K562 (cell line): Measurements from ENCODE around the gene SCARB2. TPM values are rescaled to one million over a fixed set of nuclear protein-coding genes. Genes with fewer than 3 reads are reported as not detected.

Experiments
- ATAC-seq: fragments of 200-7000 bp; cut with Tn5 transposase; 3 replicates; pipeline ENCODE4 v1.9.1; 2020; ENCODE audit warnings: moderate library complexity
- BruUV-seq: library from RNA; stranded (reverse); fragments of 400-500 nt; replicated peaks from 2 replicates; lab custom pipeline; 2021; lab: Mats Ljungman, UMichigan
- CTCF ChIA-PET: fragments of 300-600 bp; formaldehyde crosslinking; extraction: SDS; loops from one replicate; lab custom pipeline; 2021; ENCODE audit warnings: low intra/inter-chr PET ratio; lab: Yijun Ruan, JAX
- POLR2A ChIA-PET: fragments of 300-600, 350-650 bp; sonication (Branson Sonifier 250); formaldehyde crosslinking; extraction: SDS; loops from one replicate; lab custom pipeline; 2021; ENCODE audit warnings: antibody characterized with exemption, inconsistent platforms; lab: Yijun Ruan, JAX
- DNase-seq, 4 experiments: peaks; one replicate each; pipeline versions ENCODE4 v3.0.0 to v3.0.0-alpha.2; 2011 to 2018; ENCODE audit warnings: low spot score in 3 of 4, mixed read lengths in 3 of 4; ENCODE audit errors: extremely low read depth in 1 of 4
- FAIRE-seq: peaks from 2 replicates; lab custom pipeline; 2011; peaks lifted over from hg19 to GRCh38; lab: Jason Lieb, UNC
- H2AFZ ChIP-seq: 2 replicates; pipeline ENCODE4 v1.6.0; 2011; ENCODE audit warnings: low read depth, low read length, control low read depth, inconsistent platforms
- H3K27ac ChIP-seq: fragments of 200-600 bp; 3 replicates; pipeline ENCODE4 v1.8.0; 2011; ENCODE audit warnings: low read depth, mild to moderate bottlenecking, control low read depth, inconsistent platforms, low read length, moderate library complexity, mixed read lengths; ENCODE audit errors: extremely low read depth
- H3K27me3 ChIP-seq, 2 experiments: fragments of 300-600 bp in 1 of 2; 2 replicates in 1 of 2; 3 replicates in 1 of 2; pipeline versions ENCODE4 v1.6.0 to v1.8.0; 2011; ENCODE audit warnings: inconsistent platforms in 2 of 2, low read length in 2 of 2, mild to moderate bottlenecking in 1 of 2, mixed read lengths in 1 of 2, moderate library complexity in 1 of 2; ENCODE audit not compliant: control insufficient read depth in 2 of 2, insufficient read depth in 2 of 2
- H3K36me3 ChIP-seq: fragments of 300-600 bp; 3 replicates; pipeline ENCODE4 v1.8.0; 2011; ENCODE audit warnings: mild to moderate bottlenecking, low read length, inconsistent platforms; ENCODE audit not compliant: control insufficient read depth, insufficient read depth
- H3K4me1 ChIP-seq, 2 experiments: fragments of 200-600 bp in 1 of 2; replicated peaks in 1 of 2; 2 replicates in 1 of 2; 3 replicates in 1 of 2; pipeline versions ENCODE4 v1.5.1 to v1.8.0; 2011; ENCODE audit warnings: inconsistent platforms in 2 of 2, low read length in 2 of 2, mild to moderate bottlenecking in 1 of 2, mixed read lengths in 1 of 2, moderate library complexity in 1 of 2; ENCODE audit not compliant: control insufficient read depth in 2 of 2, insufficient read depth in 2 of 2
- H3K4me2 ChIP-seq: 2 replicates; pipeline ENCODE4 v1.6.1; 2011; ENCODE audit warnings: low read length, control low read depth, inconsistent platforms, mixed read lengths; ENCODE audit not compliant: insufficient read depth
- H3K4me3 ChIP-seq: fragments of 200-600 bp; sonication (generic), shearing (Covaris generic); 2 replicates; pipeline ENCODE4 v1.5.1; 2016; ENCODE audit warnings: control low read depth, inconsistent platforms
- H3K79me2 ChIP-seq: fragments of 200-600 bp; 3 replicates; pipeline ENCODE4 v1.8.0; 2011; ENCODE audit warnings: low read length, inconsistent platforms; ENCODE audit not compliant: control insufficient read depth, insufficient read depth
- H3K9ac ChIP-seq, 2 experiments: 2 replicates each; pipeline versions ENCODE4 v1.6.0 to v1.6.1; 2011; ENCODE audit warnings: low read depth in 2 of 2, low read length in 2 of 2, control low read depth in 1 of 2, inconsistent platforms in 1 of 2, mild to moderate bottlenecking in 1 of 2, mixed read lengths in 1 of 2; ENCODE audit not compliant: insufficient read depth in 1 of 2
- H3K9me1 ChIP-seq: one replicate; pipeline ENCODE4 v1.6.0; 2011; ENCODE audit warnings: inconsistent platforms, mild to moderate bottlenecking, low read length, moderate library complexity; ENCODE audit not compliant: control insufficient read depth, insufficient read depth
- H3K9me3 ChIP-seq: replicated peaks from 2 replicates; pipeline ENCODE4 v1.5.1; 2011; ENCODE audit warnings: low read depth, low read length, inconsistent platforms; ENCODE audit not compliant: control insufficient read depth, insufficient read depth
- H4K20me1 ChIP-seq: replicated peaks from 2 replicates; pipeline ENCODE4 v1.6.1; 2011; ENCODE audit warnings: low read length, inconsistent platforms, mixed read lengths; ENCODE audit not compliant: control insufficient read depth, insufficient read depth
- CEBPB ChIP-seq: fragments of 450-650 bp; IDR thresholded peaks from 2 replicates; pipeline ENCODE4 v1.6.1; 2016; ENCODE audit warnings: missing genetic modification characterization, missing compliant biosample characterization
- CEBPG ChIP-seq, 3 experiments: fragments of 200-800 bp in 1 of 3; sonication (Bioruptor generic) in 1 of 3; sonication (generic) in 1 of 3; formaldehyde crosslinking in 1 of 3; IDR thresholded peaks in 2 of 3; conservative IDR thresholded peaks in 1 of 3; 2 replicates each; pipeline versions ENCODE4 v1.6.1 to v1.8.0; 2016 to 2022; ENCODE audit warnings: missing compliant biosample characterization in 2 of 3, missing genetic modification characterization in 2 of 3, mild to moderate bottlenecking in 1 of 3, missing genetic modification reagents in 1 of 3
- EGR1 ChIP-seq: fragments of 450-650 bp; conservative IDR thresholded peaks from 2 replicates; pipeline ENCODE4 v1.6.1; 2017; ENCODE audit warnings: mild to moderate bottlenecking
- EP300 ChIP-seq: IDR thresholded peaks from 2 replicates; pipeline ENCODE4 v1.6.1; 2012; ENCODE audit warnings: low read length, improper control_type of control experiment
- FOSL1 ChIP-seq: fragments of 200-800 bp; sonication (Bioruptor generic); conservative IDR thresholded peaks from 2 replicates; pipeline ENCODE4 v1.6.1; 2016; ENCODE audit warnings: missing genetic modification characterization, missing compliant biosample characterization
- KDM1A ChIP-seq, 2 experiments: fragments of 450-650 bp; IDR thresholded peaks; 2 replicates each; pipeline ENCODE4 v1.6.1; 2016; ENCODE audit warnings: mild to moderate bottlenecking in 2 of 2
- MEF2D ChIP-seq: conservative IDR thresholded peaks from 2 replicates; pipeline ENCODE4 v1.6.1; 2016; ENCODE audit warnings: low read depth, missing genetic modification characterization, missing compliant biosample characterization
- MEIS2 ChIP-seq: fragments of 450-650 bp; IDR thresholded peaks from 2 replicates; pipeline ENCODE4 v1.6.1; 2014; ENCODE audit warnings: mild to moderate bottlenecking; ENCODE audit not compliant: partially characterized antibody
- RCOR1 ChIP-seq, 2 experiments: IDR thresholded peaks; 2 replicates each; pipeline ENCODE4 v1.6.1; 2012; ENCODE audit warnings: low read depth in 2 of 2, low read length in 2 of 2, borderline replicate concordance in 1 of 2, improper control_type of control experiment in 1 of 2
- SIRT6 ChIP-seq: IDR thresholded peaks from one replicate; pipeline ENCODE4 v1.6.1; 2012; ENCODE audit warnings: low read depth, mild to moderate bottlenecking, control low read depth, inconsistent platforms, low read length, moderate library complexity
- SMARCA4 ChIP-seq: fragments of 450-650 bp; IDR thresholded peaks from 2 replicates; pipeline ENCODE4 v1.6.1; 2016
- SMARCE1 ChIP-seq: fragments of 450-650 bp; IDR thresholded peaks from 2 replicates; pipeline ENCODE4 v1.7.1; 2016; ENCODE audit warnings: mild to moderate bottlenecking
- TBL1XR1 ChIP-seq, 2 experiments: IDR thresholded peaks; 2 replicates each; pipeline ENCODE4 v1.6.1; 2012; ENCODE audit warnings: improper control_type of control experiment in 2 of 2, low read length in 2 of 2, mild to moderate bottlenecking in 1 of 2
- ZC3H11A ChIP-seq: IDR thresholded peaks from 2 replicates; pipeline ENCODE4 v1.6.1; 2012; ENCODE audit warnings: low read depth, low read length, improper control_type of control experiment
- ZNF212 ChIP-seq: fragments of 450-650 bp; formaldehyde crosslinking; IDR thresholded peaks from 2 replicates; pipeline ENCODE4 v1.4.0; 2020; ENCODE audit warnings: mild to moderate bottlenecking
- ZNF316 ChIP-seq: fragments of 450-650 bp; IDR thresholded peaks from 2 replicates; pipeline ENCODE4 v1.6.1; 2016
- WGBS: fragments of 100-300 bp; shearing (Covaris generic); methylation state at CpG from one replicate; pipeline ENCODE4 v1.1.6; 2016; ENCODE audit warnings: low coverage, mixed read lengths; ENCODE audit not compliant: insufficient coverage; ENCODE audit errors: missing lambda C conversion rate; 5-methylcytosine and 5-hydroxymethylcytosine counted together
- in situ Hi-C: fragments of 300-500 bp; cut with MboI; formaldehyde crosslinking; loops from 4 replicates; pipeline ENCODE4 v1.15.0; 2018; ENCODE audit warnings: inconsistent platforms, mixed read lengths
- intact Hi-C: fragments of 100-400 bp; cut with micrococcal nuclease; formaldehyde crosslinking; loops from 2 replicates; pipeline ENCODE4 v1.14.2; 2022
- polyA plus RNA-seq, 8 experiments: library from polyadenylated mRNA; depleted of rRNA in 4 of 8; stranded (reverse) in 5 of 8; unstranded in 3 of 8; fragments of >200 nt; fragmentation: Nextera tagmentation in 2 of 8; fragmentation: Illumina TruSeq in 1 of 8; extraction: Ambion mirVana in 2 of 8; extraction: Trizol in 1 of 8; gene quantifications; 2 replicates each; pipeline versions ENCODE4 v1.2.1 to v1.2.3, GENCODE V29; 2011 to 2014; ENCODE audit warnings: inconsistent platforms in 1 of 8, missing spikeins in 1 of 8
- total RNA-seq, 7 experiments: library from RNA; depleted of rRNA in 6 of 7; stranded (reverse); fragments of >200 nt in 6 of 7; fragmentation: Illumina TruSeq in 2 of 7; extraction: Trizol in 2 of 7; gene quantifications; 2 replicates each; pipeline versions ENCODE4 v1.2.1 to v1.2.3, GENCODE V29; 2011 to 2021; ENCODE audit warnings: low replicate concordance in 1 of 7
- TF ChIP-seq, protein P1 (sequence below), 2 experiments: IDR thresholded peaks; 2 replicates each; pipeline ENCODE4 v1.6.1; 2011; ENCODE audit warnings: borderline replicate concordance in 1 of 2, control low read depth in 1 of 2, low read depth in 1 of 2, low read length in 1 of 2, mild to moderate bottlenecking in 1 of 2, mixed read lengths in 1 of 2, moderate library complexity in 1 of 2; ENCODE audit not compliant: insufficient read depth in 1 of 2, insufficient read length in 1 of 2, poor library complexity in 1 of 2, severe bottlenecking in 1 of 2; ENCODE audit errors: extremely low read depth in 1 of 2
- TF ChIP-seq, protein P2 (sequence below), 2 experiments: IDR thresholded peaks in 1 of 2; conservative IDR thresholded peaks in 1 of 2; 2 replicates each; pipeline ENCODE4 v1.6.1; 2016; ENCODE audit warnings: low read depth in 2 of 2, mild to moderate bottlenecking in 1 of 2, missing compliant biosample characterization in 1 of 2, missing genetic modification characterization in 1 of 2, moderate library complexity in 1 of 2

The SCARB2 gene
- total and polyA plus RNA-seq, 9 of the 15 experiments (the other 6 are each of a cell fraction or from before 2014, with no cell fraction given), result 6.1 to 25.8 (median 17.8) TPM

DNA sequence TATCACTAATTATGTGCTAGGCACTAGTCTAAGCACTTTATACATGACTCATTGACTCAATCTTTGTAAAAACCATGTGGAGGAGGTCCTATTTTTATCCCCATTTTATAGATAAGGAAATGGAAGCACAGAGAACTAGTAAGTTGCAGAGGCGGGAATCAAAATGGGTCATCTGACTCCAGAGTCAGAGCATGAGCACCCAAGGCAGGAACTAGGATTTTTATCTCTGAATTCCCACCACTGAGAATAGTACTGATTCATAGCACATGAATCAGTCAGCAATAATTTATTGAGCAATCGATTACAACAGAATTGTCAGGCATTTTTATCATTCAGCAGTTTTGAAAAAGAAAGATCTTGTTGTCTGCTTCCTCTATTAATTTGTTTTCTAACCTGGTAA is 19.3 kb downstream of the SCARB2 start:
- Histone ChIP-seq H3K4me2 (no peak overlapping the region), H2AFZ (no peak overlapping the region), H3K27ac (no peak overlapping the region), H4K20me1 (no peaks in the 10 kb centered on the region), H3K9me1 (no peaks in the 10 kb centered on the region), H3K9me3 (no peaks in the 10 kb centered on the region; the same call in 1 of the 2 replicates), H3K9ac (no peak overlapping the region), H3K4me1 (peaks cover 4 to 17% of the 10 kb centered on the region in 2 experiments; a peak in 4 of 5 replicates), H3K36me3 (peaks cover 4% of the 10 kb centered on the region; the same call in 1 of the 3 replicates), H3K4me3 (no peak overlapping the region), H3K79me2 (no peaks in the 10 kb centered on the region), H3K27me3 (no peaks in the 10 kb centered on the region)
- BruUV-seq, result no TSS peak
- DNase-seq, result peak in 2 of 4 experiments; percentile 17 to 34
- peak; percentile 15 for FAIRE-seq
- no peak for ATAC-seq
- POLR2A ChIA-PET, result interaction anchor here (0.8 kb wide), 1 partner anchor 11 kb away, joined by 3 read pairs; no protein-coding TSS in a partner anchor
- in situ Hi-C loops (no loop called here), intact Hi-C loops (no loop called here)
- CTCF ChIA-PET, result no interaction called here
- 29% methylated on average over 2 of the region's 2 CpGs for WGBS
- TF ChIP-seq ZNF212 (CRISPR knock-in tag), result no peak
- TF ChIP-seq, protein P1, sequence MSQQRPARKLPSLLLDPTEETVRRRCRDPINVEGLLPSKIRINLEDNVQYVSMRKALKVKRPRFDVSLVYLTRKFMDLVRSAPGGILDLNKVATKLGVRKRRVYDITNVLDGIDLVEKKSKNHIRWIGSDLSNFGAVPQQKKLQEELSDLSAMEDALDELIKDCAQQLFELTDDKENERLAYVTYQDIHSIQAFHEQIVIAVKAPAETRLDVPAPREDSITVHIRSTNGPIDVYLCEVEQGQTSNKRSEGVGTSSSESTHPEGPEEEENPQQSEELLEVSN (IDR thresholded peaks at IDR 0.05; ENCODE audit: borderline replicate concordance in 1 of 2, extremely low read depth in 1 of 2, insufficient read depth in 1 of 2, insufficient read length in 1 of 2, low read depth in 1 of 2, low read length in 1 of 2, poor library complexity in 1 of 2, severe bottlenecking in 1 of 2), result peak in 1 of 2 experiments; percentile 43
- TF ChIP-seq SMARCE1, result 0 out of 2 replicates have a peak, but pooled peaks have one; percentile 19
- no peak for TF ChIP-seq CEBPG (CRISPR knock-in tag; IDR thresholded peaks at IDR 0.05)
- TF ChIP-seq CEBPG (tag; conservative IDR thresholded peaks at IDR 0.05 in 1 of 2, IDR thresholded peaks at IDR 0.05 in 1 of 2), result peak; percentile 84 to 96
- TF ChIP-seq FOSL1 (tag), result peak; percentile 73
- peak; percentile 42 for TF ChIP-seq MEIS2
- TF ChIP-seq EGR1, result peak; percentile 16; the same call in 1 of the 2 replicates
- TF ChIP-seq ZNF316, result 0 out of 2 replicates have a peak, but pooled peaks have one; percentile 23
- peak; percentile 74 for TF ChIP-seq CEBPB
- TF ChIP-seq SMARCA4, result no peak
- peak in 1 of 2 experiments; percentile 10; a peak in 1 of 4 replicates for TF ChIP-seq RCOR1 (IDR thresholded peaks at IDR 0.05; ENCODE audit: borderline replicate concordance in 1 of 2, low read depth in 2 of 2, low read length in 2 of 2)
- 0 out of 4 replicates have a peak, but pooled peaks of 1 of the 2 experiments have one; percentile 8 for TF ChIP-seq TBL1XR1 (IDR thresholded peaks at IDR 0.05; ENCODE audit: low read length in 2 of 2)
- TF ChIP-seq ZC3H11A, result no peak
- TF ChIP-seq MEF2D (tag), result peak; percentile 90
- TF ChIP-seq, protein P2, sequence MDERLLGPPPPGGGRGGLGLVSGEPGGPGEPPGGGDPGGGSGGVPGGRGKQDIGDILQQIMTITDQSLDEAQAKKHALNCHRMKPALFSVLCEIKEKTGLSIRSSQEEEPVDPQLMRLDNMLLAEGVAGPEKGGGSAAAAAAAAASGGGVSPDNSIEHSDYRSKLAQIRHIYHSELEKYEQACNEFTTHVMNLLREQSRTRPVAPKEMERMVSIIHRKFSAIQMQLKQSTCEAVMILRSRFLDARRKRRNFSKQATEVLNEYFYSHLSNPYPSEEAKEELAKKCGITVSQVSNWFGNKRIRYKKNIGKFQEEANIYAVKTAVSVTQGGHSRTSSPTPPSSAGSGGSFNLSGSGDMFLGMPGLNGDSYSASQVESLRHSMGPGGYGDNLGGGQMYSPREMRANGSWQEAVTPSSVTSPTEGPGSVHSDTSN (CRISPR knock-in tag; IDR thresholded peaks at IDR 0.05; ENCODE audit: low read depth), result no peak
- TF ChIP-seq, protein P2 (tag; conservative IDR thresholded peaks at IDR 0.05; ENCODE audit: low read depth), result 0 out of 2 replicates have a peak, but pooled peaks have one; percentile 37
- TF ChIP-seq EP300, result peak; percentile 34; the same call in 1 of the 2 replicates
- peak in 1 of 2 experiments; percentile 21; a peak in 1 of 4 replicates for TF ChIP-seq KDM1A (IDR thresholded peaks at IDR 0.05)
- TF ChIP-seq SIRT6, result no peak
